ENCODE measurements around the gene PCNX1.
"Not testable (repeated sequence)": the region's sequence is repeated elsewhere in the genome, so short reads cannot be mapped to it uniquely, and the experiment has no call there.

- not testable (repeated sequence) for TF ChIP-seq CTCF, POLR2A (IDR thresholded peaks at IDR 0.05)
Observed at GRCh38 chr14:70875811-70876460, 31.3 kb upstream of the PCNX1 start.

All from adrenal gland (tissue), 5 donors.